ENCODE results near the gene KPNA6. TPM values are rescaled to one million over a fixed set of nuclear protein-coding genes. Genes with fewer than 3 reads are reported as not detected.
"Not testable (repeated sequence)": the region's sequence is repeated elsewhere in the genome, so short reads cannot be mapped to it uniquely, and the experiment has no call there.

Gene KPNA6
- total and polyA plus RNA-seq, 7 experiments from 2014 or later: 19.5 to 63.7 (median 48.4) TPM

- POLR2A ChIA-PET: no interaction called here
- H3K36me3 ChIP-seq (ENCODE audit: control insufficient read depth in 2 of 3, insufficient read depth in 3 of 3, low read length in 3 of 3): peaks cover 0 to 10% (median 0%) of the 10 kb centered on the region in 3 experiments
- Mint-ChIP-seq H3K9me3 (peaks cover 0 to 2% (median 0%) of the 10 kb centered on the region in 11 donors), H3K36me3 (peaks cover 0 to 20% (median 10%) of the 10 kb centered on the region in 5 donors), H3K4me3 (peak overlapping the region in 1 of 10 donors; percentile 20), H3K27me3 (no peaks in the 10 kb centered on the region), H3K27ac (peak overlapping the region in 8 of 9 donors; percentile 2 to 65 (median 44)), H3K4me1 (peaks cover 33 to 84% (median 70%) of the 10 kb centered on the region in 7 donors)
- CTCF ChIA-PET: no interaction called here
- H3K4me1 ChIP-seq (ENCODE audit: control insufficient read depth in 2 of 2, insufficient read depth in 2 of 2, low read length in 2 of 2): peaks cover 14 to 15% of the 10 kb centered on the region in 2 donors
- H3K4me3 ChIP-seq (ENCODE audit: low read length): no peak overlapping the region
- no peak for DNase-seq
- H3K27me3 ChIP-seq (ENCODE audit: control insufficient read depth in 2 of 2, insufficient read depth in 2 of 2, low read length in 2 of 2): no peaks in the 10 kb centered on the region
- no peaks in the 10 kb centered on the region for H3K9me3 ChIP-seq (ENCODE audit: control insufficient read depth in 2 of 3, low read length in 3 of 3)
- ATAC-seq: no peak
- H3K27ac ChIP-seq (ENCODE audit: low read depth, low read length): no peak overlapping the region
- intact Hi-C loops (cut with micrococcal nuclease): no loop called here
Measured at GRCh38 chr1:32138965-32139364, 31.1 kb downstream of the KPNA6 start.

GRCh38 chr1:32142446-32143301 is 34.8 kb downstream of the KPNA6 start:
- POLR2A ChIA-PET: interaction anchor here (0.6 to 0.7 kb wide), 2 partner anchors 29 to 97 kb away, joined by 5 to 6 read pairs; no protein-coding TSS in a partner anchor
- Histone ChIP-seq H3K9me3 (ENCODE audit: control insufficient read depth in 2 of 3, low read length in 3 of 3) (peaks cover 0 to 11% (median 0%) of the 10 kb centered on the region in 3 experiments), H3K27me3 (ENCODE audit: control insufficient read depth in 2 of 2, insufficient read depth in 2 of 2, low read length in 2 of 2) (no peaks in the 10 kb centered on the region), H3K36me3 (ENCODE audit: control insufficient read depth in 2 of 3, insufficient read depth in 3 of 3, low read length in 3 of 3) (peaks cover 0 to 7% (median 0%) of the 10 kb centered on the region in 3 experiments), H3K27ac (ENCODE audit: low read depth, low read length) (no peak overlapping the region), H3K4me3 (ENCODE audit: low read length) (no peak overlapping the region), H3K4me1 (ENCODE audit: control insufficient read depth in 2 of 2, insufficient read depth in 2 of 2, low read length in 2 of 2) (peaks cover 15% of the 10 kb centered on the region in 2 donors)
- Mint-ChIP-seq H3K27ac (peak overlapping the region in 8 of 9 donors; percentile 38 to 87 (median 56)), H3K4me1 (peaks cover 37 to 76% (median 67%) of the 10 kb centered on the region in 7 donors), H3K4me3 (no peak overlapping the region), H3K36me3 (peaks cover 0 to 28% (median 14%) of the 10 kb centered on the region in 5 donors), H3K27me3 (no peaks in the 10 kb centered on the region), H3K9me3 (peaks cover 0 to 20% (median under 1%) of the 10 kb centered on the region in 11 donors)
- CTCF ChIA-PET: no interaction called here
- ATAC-seq (peak; percentile 16), DNase-seq (no peak)
- intact Hi-C loops (cut with micrococcal nuclease): no loop called here

GRCh38 chr1:32143302-32143695 is 35.4 kb downstream of the KPNA6 start:
- H3K27me3 Mint-ChIP-seq; DNase-seq; H3K36me3 ChIP-seq (ENCODE audit: control insufficient read depth in 2 of 3, insufficient read depth in 3 of 3, low read length in 3 of 3); H3K4me3 ChIP-seq (ENCODE audit: low read length); ATAC-seq; CTCF ChIA-PET; H3K4me3 Mint-ChIP-seq; intact Hi-C loops (cut with micrococcal nuclease); H3K27ac ChIP-seq (ENCODE audit: low read depth, low read length); POLR2A ChIA-PET; H3K27me3 ChIP-seq (ENCODE audit: control insufficient read depth in 2 of 2, insufficient read depth in 2 of 2, low read length in 2 of 2): not testable (repeated sequence)
- H3K9me3 Mint-ChIP-seq: peaks cover 0 to 26% (median 4%) of the 10 kb centered on the region in 11 donors
- H3K27ac Mint-ChIP-seq: peak overlapping the region in 1 of 9 donors; percentile 25
- peaks cover 15% of the 10 kb centered on the region in 2 donors for H3K4me1 ChIP-seq (ENCODE audit: control insufficient read depth in 2 of 2, insufficient read depth in 2 of 2, low read length in 2 of 2)
- peaks cover 0 to 32% (median 20%) of the 10 kb centered on the region in 5 donors for H3K36me3 Mint-ChIP-seq
- peaks cover 32 to 70% (median 61%) of the 10 kb centered on the region in 7 donors for H3K4me1 Mint-ChIP-seq
- H3K9me3 ChIP-seq (ENCODE audit: control insufficient read depth in 2 of 3, low read length in 3 of 3): peaks cover 0 to 17% (median 0%) of the 10 kb centered on the region in 3 experiments

- ChIA-PET POLR2A (interaction anchor here (0.6 kb wide), 1 partner anchor 474 kb away, joined by 4 read pairs; no protein-coding TSS in a partner anchor), CTCF (no interaction called here)
- intact Hi-C loops (cut with micrococcal nuclease): no loop called here
- Histone ChIP-seq H3K36me3 (ENCODE audit: control insufficient read depth in 2 of 3, insufficient read depth in 3 of 3, low read length in 3 of 3) (peaks cover 0 to 7% (median 0%) of the 10 kb centered on the region in 3 experiments), H3K27ac (ENCODE audit: low read depth, low read length) (no peak overlapping the region), H3K4me1 (ENCODE audit: control insufficient read depth in 2 of 2, insufficient read depth in 2 of 2, low read length in 2 of 2) (peaks cover 10% of the 10 kb centered on the region in 2 donors), H3K4me3 (ENCODE audit: low read length) (no peak overlapping the region), H3K9me3 (ENCODE audit: control insufficient read depth in 2 of 3, low read length in 3 of 3) (peaks cover 0 to 18% (median 4%) of the 10 kb centered on the region in 3 experiments), H3K27me3 (ENCODE audit: control insufficient read depth in 2 of 2, insufficient read depth in 2 of 2, low read length in 2 of 2) (no peaks in the 10 kb centered on the region)
- no peak overlapping the region for H3K4me3 Mint-ChIP-seq
- H3K4me1 Mint-ChIP-seq: peaks cover 25 to 66% (median 54%) of the 10 kb centered on the region in 7 donors
- DNase-seq (no peak), ATAC-seq (no peak)
- no peaks in the 10 kb centered on the region for H3K27me3 Mint-ChIP-seq
- H3K36me3 Mint-ChIP-seq: peaks cover 0 to 37% (median 25%) of the 10 kb centered on the region in 5 donors
- peak overlapping the region in 1 of 9 donors; percentile 34 for H3K27ac Mint-ChIP-seq
- peaks cover 0 to 32% (median 8%) of the 10 kb centered on the region in 11 donors for H3K9me3 Mint-ChIP-seq
Measured at GRCh38 chr1:32144033-32144432, 36.2 kb downstream of the KPNA6 start.

GRCh38 chr1:32147799-32148198 is 39.9 kb downstream of the KPNA6 start:
- POLR2A ChIA-PET; H3K36me3 ChIP-seq (ENCODE audit: control insufficient read depth in 2 of 3, insufficient read depth in 3 of 3, low read length in 3 of 3); intact Hi-C loops (cut with micrococcal nuclease); H3K4me3 ChIP-seq (ENCODE audit: low read length); ATAC-seq; H3K27ac ChIP-seq (ENCODE audit: low read depth, low read length); H3K4me1 ChIP-seq (ENCODE audit: control insufficient read depth in 2 of 2, insufficient read depth in 2 of 2, low read length in 2 of 2); H3K27me3 ChIP-seq (ENCODE audit: control insufficient read depth in 2 of 2, insufficient read depth in 2 of 2, low read length in 2 of 2); H3K27ac Mint-ChIP-seq; H3K27me3 Mint-ChIP-seq; CTCF ChIA-PET; DNase-seq: not testable (repeated sequence)
- H3K9me3 ChIP-seq (ENCODE audit: control insufficient read depth in 2 of 3, low read length in 3 of 3): peaks cover 0 to 18% (median 4%) of the 10 kb centered on the region in 3 experiments
- Mint-ChIP-seq H3K36me3 (peaks cover 0 to 39% (median 38%) of the 10 kb centered on the region in 5 donors), H3K4me3 (peak overlapping the region in 1 of 10 donors; percentile 23), H3K4me1 (peaks cover 13 to 52% (median 38%) of the 10 kb centered on the region in 7 donors), H3K9me3 (peaks cover 0 to 43% (median 8%) of the 10 kb centered on the region in 11 donors)

GRCh38 chr1:32150847-32151246 is 43.0 kb downstream of the KPNA6 start:
- Histone ChIP-seq H3K27me3 (ENCODE audit: control insufficient read depth in 2 of 2, insufficient read depth in 2 of 2, low read length in 2 of 2) (no peaks in the 10 kb centered on the region), H3K9me3 (ENCODE audit: control insufficient read depth in 2 of 3, low read length in 3 of 3) (peaks cover 0 to 18% (median 4%) of the 10 kb centered on the region in 3 experiments), H3K4me1 (ENCODE audit: control insufficient read depth in 2 of 2, insufficient read depth in 2 of 2, low read length in 2 of 2) (no peaks in the 10 kb centered on the region), H3K27ac (ENCODE audit: low read depth, low read length) (no peak overlapping the region), H3K4me3 (ENCODE audit: low read length) (no peak overlapping the region), H3K36me3 (ENCODE audit: control insufficient read depth in 2 of 3, insufficient read depth in 3 of 3, low read length in 3 of 3) (peaks cover 0 to 17% (median 0%) of the 10 kb centered on the region in 3 experiments)
- DNase-seq (no peak), ATAC-seq (no peak)
- no peak overlapping the region for H3K27ac Mint-ChIP-seq
- H3K4me3 Mint-ChIP-seq: no peak overlapping the region
- H3K27me3 Mint-ChIP-seq: no peaks in the 10 kb centered on the region
- peaks cover under 1 to 39% (median 38%) of the 10 kb centered on the region in 5 donors for H3K36me3 Mint-ChIP-seq
- POLR2A ChIA-PET: no interaction called here
- intact Hi-C loops (cut with micrococcal nuclease): no loop called here
- CTCF ChIA-PET: no interaction called here
- H3K4me1 Mint-ChIP-seq: peaks cover 5 to 35% (median 23%) of the 10 kb centered on the region in 7 donors
- H3K9me3 Mint-ChIP-seq: peaks cover 0 to 40% (median 8%) of the 10 kb centered on the region in 11 donors
